SK-MEL-5 (cell line): ENCODE measurements around the gene SLC16A11. TPM values are rescaled to one million over a fixed set of nuclear protein-coding genes. Genes with fewer than 3 reads are reported as not detected.

ENCODE experiments used
- DNase-seq: peaks from one replicate; pipeline ENCODE4 v3.0.0-alpha.2; 2016; ENCODE audit warnings: low read depth, low spot score
- in situ Hi-C: cut with HindIII; loops from 2 replicates; pipeline ENCODE4 v1.10.0; 2016; ENCODE audit warnings: low sequenced_read_pairs, high pct_unique_total_duplicates, low pct_unique_long_range_greater_than_20kb
- total RNA-seq: library from RNA; depleted of rRNA; stranded (reverse); fragments of >200 nt; shearing (Covaris generic); gene quantifications from 2 replicates; pipeline ENCODE4 v1.2.3, GENCODE V29; 2014

The SLC16A11 gene
- total RNA-seq, 1 experiment from 2014 or later = not detected

DNA sequence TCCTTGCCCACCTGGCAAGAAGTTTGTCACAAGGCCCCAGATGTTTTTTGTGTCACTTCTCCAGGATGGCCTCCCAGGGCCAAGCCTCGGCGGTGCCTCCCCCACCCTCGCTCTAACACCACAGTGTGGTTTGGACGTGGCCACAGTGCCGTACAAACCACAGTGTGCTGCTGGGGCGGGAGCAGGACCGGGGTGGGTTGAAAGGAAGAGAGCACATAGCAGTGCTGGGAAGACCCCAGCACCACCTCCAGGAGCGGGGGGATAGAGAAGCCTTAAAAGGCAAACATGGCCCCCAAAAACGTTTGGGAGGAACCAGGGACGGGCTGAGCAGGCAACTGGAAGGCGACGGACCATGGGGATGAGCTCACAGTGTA, 26.1 kb downstream of the SLC16A11 start:
- no peak for DNase-seq
- in situ Hi-C loops = no loop called here

DNA sequence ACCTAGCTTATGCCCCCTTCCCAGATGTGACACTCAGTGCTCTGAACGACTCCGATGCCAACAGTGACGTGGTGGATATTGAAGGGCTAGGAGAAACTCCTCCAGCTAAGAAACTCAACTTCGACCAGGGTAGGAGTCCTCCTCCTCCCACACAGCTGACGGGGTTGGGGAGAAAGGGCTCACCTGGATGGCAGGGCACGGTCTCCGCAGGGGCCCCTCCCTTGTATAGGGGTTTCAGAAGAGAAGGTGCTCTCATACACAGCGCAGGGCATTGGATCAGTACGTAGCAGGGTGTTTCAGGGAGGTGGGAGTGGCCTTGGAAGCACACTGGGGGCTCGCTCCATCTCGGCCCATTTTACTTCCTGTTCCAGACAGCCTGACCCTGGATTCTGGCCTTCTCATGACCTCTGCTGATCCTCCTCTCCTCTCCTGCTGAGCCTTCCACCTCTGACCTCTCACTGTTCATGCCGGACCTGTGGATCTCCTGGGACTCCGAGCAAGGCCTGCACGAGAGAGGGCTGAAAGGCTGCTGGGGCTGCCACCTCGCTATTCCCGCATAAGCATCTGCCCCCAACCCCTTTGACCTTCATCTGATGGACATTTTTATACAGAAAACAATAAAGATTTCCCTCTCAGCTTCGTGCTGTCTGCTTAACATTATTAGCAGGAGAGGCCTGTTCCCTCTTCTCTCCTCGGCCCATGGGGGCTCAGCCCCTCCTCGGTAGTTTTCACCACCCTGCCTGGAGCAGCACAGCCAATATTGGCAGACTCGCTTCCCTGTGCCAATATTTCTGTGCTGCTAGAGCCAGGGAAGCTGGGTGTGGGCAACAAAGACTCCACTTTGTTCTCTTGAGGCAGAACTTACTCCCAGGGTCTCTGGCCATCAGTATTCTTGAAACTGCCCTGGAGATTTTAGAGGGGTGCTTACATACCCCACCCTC, 26.7 kb downstream of the SLC16A11 start:
- no peak for DNase-seq
- in situ Hi-C loops = no loop called here

DNA sequence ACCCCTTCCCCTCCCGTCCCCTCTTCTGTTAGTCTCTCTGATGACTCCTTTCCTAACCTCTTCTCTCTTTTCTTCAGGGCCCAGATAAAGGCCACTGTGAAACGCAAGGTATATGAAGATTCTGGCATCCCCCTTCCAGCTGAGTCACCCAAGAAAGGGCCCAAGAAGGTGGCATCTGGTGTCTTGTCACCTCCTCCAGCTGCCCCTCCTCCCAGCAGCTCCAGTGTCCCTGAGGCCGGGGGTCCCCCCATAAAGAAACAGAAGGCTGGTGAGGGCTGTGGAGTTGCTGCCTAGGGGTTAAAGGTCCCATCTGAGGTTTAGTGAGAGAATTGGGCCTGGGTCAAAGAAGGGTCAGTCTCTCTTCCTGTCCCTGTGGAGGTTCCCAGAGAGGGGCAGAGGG, 27.5 kb downstream of the SLC16A11 start:
- in situ Hi-C loops = no loop called here
- no peak for DNase-seq

DNA sequence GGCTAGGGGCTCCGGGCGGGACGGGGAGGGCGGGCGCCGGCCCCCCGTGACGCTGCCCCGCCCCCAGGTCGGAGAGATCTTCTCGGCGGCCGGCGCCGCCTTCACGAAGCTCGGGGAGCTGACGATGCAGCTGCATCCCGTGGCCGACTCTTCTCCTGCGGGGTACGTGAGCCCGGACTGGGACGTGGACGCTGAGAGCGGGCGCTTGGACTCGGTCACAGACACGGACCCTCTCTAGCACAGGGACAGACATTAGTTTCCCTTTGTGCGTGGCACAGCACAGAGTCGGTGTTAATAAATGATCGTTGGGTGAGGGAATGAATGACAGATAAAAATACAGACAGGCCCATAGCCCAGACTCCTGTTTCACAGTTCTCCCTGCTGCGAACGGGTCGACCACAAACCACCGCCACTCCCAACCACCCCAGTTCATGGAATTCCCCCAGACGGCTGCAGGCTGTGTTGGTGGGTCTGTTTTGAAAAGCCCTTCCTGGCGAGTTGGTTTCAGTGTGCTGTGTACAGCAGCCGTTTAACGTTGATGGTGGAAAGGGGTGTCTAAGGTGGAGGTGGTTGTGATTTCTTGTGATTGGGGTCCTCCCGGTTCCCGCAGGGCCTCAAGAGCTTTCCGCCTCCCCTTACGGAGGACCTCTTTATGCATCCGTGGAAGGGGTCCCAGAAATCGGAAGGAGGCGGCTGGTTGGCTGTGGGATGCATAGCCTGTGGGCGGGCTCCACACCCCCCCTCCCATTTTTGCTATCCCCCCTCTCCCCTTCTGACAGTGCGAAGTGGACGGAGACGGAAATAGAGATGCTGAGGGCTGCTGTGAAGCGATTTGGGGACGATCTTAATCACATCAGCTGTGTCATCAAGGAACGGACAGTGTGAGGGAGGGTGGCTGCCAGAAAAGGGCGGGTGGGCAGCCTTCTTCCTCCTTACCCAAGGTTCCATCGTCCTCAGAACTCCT, 28.6 kb downstream of the SLC16A11 start:
- DNase-seq = no peak
- in situ Hi-C loops = no loop called here

DNA sequence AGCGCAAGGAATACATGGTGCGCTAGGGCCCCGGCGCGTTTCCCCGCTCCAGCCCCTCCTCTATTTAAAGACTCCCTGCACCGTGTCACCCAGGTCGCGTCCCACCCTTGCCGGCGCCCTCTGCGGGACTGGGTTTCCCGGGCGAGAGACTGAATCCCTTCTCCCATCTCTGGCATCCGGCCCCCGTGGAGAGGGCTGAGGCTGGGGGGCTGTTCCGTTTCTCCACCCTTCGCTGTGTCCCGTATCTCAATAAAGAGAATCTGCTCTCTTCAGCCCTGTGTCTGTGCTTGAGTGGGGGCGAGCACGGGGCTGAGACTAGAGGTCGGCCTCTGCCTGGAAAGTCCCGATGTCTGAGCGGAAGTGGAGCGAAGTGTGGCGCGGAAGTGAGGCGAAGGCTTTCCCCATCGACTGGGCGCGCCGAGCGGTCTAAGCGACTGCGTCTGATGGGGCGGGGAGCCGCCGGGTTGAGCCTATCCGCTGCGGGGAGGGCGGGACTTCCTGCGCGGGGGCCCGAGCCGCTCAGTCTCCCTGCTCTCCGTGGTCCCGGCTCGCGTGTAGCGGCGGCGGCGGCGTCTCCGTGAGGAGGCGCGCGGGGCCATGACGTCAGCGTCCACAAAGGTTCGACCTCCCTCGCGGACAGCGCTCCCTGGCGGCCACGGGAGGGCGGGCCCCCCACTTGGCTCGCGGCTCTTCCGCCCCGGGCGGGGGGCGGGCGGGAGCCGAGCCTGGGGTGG, 29.5 kb downstream of the SLC16A11 start:
- peak; percentile 96 for DNase-seq
- in situ Hi-C loops = no loop called here

DNA sequence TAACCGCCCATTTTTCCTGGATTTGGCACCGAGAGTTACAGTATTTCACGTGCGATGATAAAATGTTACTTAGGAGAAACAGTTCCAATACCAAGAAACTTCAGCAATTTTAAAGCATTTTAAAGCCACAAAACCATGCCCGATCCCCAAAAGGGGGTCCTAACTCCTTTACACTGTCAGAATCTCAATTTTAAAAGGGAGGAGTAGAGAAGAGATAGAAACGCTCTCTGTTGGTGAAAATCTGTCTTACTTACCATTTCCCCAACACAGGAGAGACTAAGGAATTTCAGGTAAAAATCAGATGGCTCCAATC, 32.0 kb downstream of the SLC16A11 start:
- DNase-seq = no peak

DNA sequence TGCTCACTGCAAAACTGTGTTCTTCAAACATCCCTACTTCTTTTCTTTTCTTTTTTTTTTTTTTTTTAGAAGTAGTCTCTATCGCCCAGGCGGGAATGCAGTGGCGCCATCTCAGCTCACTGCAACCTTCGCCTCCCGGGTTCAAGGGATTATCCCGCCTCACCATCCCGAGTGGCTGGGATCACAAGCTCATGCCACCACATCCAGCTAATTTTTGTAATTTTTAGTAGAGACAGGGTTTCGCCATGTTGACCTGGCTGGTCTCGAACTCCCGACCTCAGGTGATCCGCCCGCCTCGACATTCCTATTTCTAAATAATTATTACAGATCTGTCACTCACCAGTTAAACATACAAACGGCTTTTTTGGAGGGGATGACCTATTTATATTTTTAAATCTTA, 32.5 kb downstream of the SLC16A11 start:
- no peak for DNase-seq
- in situ Hi-C loops = no loop called here

More for the DNA sequence above, 32.0 kb downstream of the SLC16A11 start:
- in situ Hi-C loops = no loop called here

DNA sequence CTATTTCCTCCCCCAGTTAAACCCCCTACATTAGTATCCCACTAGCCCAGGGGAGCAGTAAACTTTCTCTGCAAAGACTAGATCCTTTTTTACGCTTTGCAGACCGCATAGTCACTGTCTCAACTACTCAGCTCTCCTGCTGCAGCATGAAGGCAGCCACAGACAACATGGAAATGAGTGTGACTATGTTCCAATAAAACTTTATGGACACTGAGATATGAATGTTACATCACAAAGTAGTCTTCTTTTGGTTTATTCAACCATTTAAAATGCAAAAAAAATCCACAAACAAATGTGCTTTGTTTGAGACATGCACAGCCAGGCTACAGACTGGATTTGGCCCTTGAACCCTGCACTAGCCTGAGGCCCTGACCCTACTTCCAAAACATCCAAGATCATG, 33.4 kb downstream of the SLC16A11 start:
- no peak for DNase-seq
- in situ Hi-C loops = no loop called here

DNA sequence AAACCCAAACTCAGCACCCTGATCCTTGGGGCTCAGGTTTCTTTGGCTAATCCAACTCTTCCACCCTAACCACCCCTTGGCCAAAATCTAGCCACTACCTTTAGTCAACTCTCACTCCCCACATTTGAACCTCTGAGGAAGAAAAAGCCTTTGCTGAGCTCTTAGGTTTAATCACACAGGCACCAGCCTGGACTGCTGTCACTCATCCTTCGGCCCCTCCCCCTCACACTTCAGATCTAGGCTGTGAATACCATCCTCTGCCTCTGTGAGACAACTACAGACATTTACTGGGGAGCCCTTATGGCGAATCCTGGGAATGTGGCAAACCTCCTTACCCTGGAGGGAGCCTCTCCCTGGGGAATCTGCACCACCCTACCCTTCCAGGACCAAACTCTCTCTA, 36.7 kb downstream of the SLC16A11 start:
- no peak for DNase-seq
- in situ Hi-C loops = no loop called here

DNA sequence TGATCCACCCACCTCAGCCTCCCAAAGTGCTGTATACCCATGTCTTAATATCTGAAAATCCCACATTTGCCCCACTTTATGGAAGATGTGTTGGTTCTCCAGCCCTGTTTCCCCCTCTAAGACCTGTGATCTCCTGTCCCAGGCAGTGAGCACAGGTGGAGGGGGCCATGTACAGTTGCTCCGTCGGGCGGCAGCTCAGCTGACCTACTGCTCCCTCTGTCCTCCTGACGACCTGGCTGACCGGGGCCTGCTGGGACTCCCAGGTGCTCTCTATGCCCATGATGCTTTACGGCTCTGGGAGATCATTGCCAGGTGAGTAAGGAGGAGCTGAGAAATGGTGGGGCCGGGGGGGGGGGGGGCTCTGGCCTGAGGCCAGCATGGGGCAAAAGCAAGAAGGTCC, 38.2 kb downstream of the SLC16A11 start:
- DNase-seq = no peak
- in situ Hi-C loops = no loop called here

DNA sequence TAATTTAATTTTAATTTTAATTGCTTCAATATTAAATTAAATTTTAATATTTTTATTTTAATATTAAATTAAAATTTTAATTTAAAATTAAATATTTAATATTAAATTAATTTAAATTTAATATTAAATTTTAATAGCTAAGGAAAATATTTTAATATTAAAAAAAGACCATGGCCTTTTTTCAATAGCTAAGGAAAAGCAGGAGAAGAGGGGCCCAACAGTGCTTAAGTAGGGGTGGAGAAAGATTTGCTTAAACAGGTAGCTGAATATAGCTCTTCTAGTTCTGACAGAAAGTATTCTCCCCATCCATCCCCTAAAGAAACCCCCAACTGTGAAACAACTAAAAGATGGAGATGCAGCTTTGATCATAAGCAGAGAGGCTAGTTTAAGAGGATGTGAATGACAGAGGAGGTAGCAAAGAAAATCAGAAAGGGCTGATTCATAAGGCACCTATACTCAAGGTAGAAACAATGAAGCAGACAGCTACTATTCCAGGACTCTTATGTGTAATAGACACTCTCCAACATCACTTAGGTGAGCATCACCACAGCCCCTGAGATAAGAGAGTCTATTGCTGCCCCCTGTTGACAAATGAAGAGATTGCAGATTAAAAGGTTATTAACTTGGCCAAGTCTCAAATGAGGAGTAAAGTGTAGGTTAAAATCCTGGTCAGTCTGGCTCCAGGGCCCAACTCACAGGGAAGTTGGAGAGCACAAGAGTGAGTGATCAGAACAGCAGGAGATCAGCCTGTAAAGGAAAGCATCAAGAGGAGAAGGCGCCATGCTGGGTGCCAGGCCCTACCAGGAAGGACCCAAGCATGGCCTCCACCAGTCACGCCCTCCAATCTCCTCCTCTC, 39.3 kb downstream of the SLC16A11 start:
- in situ Hi-C loops = no loop called here

DNA sequence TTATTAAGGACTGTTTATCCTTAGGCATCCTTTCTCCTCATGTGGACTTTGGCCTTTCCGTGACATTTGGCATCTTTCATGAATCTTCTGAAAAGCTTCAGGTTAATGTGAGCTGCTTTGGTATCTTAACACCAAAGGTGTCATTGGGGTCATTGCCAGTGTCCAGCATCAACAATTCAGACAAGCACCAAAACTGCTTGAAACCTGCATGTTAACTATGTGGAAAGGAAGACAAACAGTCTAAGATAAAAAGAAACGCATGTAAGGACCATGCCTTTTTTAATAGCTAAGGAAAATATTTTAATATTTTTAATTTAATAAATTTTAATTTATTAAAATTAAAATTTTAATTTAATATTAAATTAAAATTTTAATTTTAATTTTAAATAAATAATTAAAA, 40.1 kb downstream of the SLC16A11 start:
- DNase-seq = no peak
- in situ Hi-C loops = no loop called here

More for the DNA sequence above, 39.3 kb downstream of the SLC16A11 start:
- DNase-seq = peak; percentile 88

DNA sequence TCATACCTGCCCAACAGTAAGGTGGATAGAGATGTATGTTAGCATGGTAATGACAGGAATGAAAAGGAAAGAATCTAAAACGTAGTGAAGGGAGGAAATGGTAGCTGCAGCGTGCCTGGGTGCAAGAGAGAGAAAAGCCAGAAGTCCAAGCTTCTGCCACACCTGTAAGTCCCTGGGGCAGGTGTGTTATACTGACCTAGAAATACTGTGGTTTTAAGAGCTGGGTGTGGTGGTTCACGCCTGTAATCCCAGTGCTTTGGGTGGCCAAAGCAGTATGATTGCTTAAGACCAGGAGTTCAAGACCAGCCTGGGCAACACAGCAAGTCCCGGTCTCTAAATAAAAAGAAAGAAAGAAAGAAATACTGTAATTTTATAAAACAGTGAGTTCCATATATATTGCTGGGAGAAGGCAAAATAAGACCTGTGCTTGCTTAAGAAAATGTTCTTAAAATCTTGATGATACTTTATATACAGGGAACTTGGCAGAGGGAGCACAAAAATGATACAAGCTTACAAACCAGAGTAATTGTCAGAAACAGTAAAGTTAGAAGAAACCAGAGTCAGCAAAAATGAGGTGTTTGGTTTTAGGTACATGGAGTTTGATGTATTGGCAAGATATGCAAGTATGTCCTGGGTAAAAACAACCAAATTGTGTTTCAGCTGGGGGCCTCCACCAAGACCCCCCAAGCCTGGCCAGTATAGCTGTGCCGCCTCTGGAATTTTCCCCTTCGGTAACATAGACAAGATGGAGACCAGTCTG, 41.4 kb downstream of the SLC16A11 start:
- no peak for DNase-seq
- in situ Hi-C loops = no loop called here

DNA sequence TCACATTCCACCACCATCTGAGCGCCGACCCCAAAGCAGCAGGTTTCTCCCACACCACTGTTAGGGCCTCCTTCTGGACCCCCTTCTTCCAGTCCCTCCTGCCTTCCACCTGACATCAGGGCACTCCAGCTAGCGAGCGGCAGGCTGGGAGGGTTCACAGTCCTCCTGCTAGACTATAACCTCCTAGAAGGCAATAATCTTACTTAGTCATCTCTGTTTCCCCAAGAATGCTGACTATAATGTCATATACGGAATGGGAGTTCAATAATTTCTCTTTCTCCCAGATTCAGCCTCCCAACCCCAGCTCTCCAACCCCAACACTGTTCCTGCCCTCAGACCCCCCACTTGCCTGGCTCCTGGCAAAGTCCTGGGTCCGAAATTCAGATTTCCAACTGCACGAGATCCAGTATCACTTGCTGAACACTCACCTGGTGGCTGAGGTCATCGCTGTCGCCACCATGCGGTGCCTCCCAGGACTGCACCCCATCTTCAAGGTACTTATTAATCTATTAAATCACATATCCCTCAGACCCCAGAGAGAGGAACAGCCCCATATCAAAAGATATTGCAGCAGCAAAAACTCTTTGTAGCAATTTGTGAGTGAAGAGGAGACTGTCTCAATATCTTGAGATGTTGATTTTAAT, 42.5 kb downstream of the SLC16A11 start:
- in situ Hi-C loops = no loop called here
- peak; percentile 49 for DNase-seq

DNA sequence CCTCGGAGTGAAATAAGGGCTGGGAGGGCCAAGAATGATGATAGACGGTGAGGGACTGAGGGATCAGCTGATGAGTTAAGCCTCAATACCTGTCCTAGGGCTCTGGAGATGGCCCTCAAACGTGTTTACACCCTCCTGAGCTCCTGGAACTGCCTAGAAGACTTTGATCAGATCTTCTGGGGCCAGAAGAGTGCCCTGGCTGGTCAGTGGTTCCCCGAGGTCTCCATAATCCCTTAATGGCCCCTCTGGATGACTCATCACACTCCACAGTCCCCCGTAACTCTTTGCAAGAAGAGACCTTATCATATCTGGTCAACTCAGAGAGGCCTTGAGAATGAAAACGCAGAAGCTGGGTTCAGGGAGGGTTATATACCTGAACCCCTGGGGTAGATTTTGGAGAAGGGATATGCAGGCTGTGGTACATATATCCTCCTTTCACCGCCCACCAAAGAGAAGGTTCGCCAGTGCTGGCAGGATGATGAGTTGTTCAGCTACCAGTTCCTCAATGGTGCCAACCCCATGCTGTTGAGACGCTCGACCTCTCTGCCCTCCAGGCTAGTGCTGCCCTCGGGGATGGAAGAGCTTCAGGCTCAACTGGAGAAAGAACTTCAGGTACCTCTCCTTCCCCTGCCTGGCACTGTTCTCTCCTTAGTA, 44.9 kb downstream of the SLC16A11 start:
- in situ Hi-C loops = no loop called here
- no peak for DNase-seq

DNA sequence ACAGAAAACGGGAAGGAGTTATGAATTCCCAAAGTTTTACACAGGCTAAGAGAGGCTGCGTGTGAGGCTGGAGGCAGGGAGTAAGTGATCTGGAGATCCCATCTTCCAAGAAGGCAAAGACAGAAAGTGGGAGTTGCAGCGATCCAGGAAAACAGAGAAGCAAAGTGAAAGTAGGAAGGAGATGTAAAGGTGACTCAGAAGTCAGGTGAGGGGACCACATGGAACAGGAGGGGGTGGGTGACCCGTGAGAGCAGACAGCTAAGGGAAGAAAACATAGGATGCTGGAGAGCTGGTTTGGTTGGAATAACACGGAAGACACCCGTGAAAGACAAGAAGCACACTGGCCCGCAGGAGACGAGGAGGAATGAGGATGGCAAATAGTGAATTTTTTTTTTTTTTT, 46.7 kb downstream of the SLC16A11 start:
- in situ Hi-C loops = no loop called here
- no peak for DNase-seq
